Measurements from ENCODE around the gene TRAF7.

- TF ChIP-seq CTCF (conservative IDR thresholded peaks at IDR 0.05; ENCODE audit: low read depth, low read length) (no peak), EZH2 (IDR thresholded peaks at IDR 0.05; ENCODE audit: low read length, unreplicated experiment) (no peak), EZH2phosphoT487 (IDR thresholded peaks at IDR 0.05; ENCODE audit: borderline replicate concordance, low read length) (no peak)
Measured at GRCh38 chr16:2188395-2188794, 32.8 kb downstream of the TRAF7 start.

Data from PC-3 (cell line).